Kasumi-1 (cell line): ENCODE results near the gene NRSN1.
A peak's percentile ranks its signal among the peaks of the same experiment; 100 is the strongest.

Experiments used
- DNase-seq, 2 experiments: peaks; one replicate each; lab custom pipeline; 2025; lab: John Stamatoyannopoulos, UW

NRSN1 gene, protein sequence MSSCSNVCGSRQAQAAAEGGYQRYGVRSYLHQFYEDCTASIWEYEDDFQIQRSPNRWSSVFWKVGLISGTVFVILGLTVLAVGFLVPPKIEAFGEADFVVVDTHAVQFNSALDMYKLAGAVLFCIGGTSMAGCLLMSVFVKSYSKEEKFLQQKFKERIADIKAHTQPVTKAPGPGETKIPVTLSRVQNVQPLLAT

DNA sequence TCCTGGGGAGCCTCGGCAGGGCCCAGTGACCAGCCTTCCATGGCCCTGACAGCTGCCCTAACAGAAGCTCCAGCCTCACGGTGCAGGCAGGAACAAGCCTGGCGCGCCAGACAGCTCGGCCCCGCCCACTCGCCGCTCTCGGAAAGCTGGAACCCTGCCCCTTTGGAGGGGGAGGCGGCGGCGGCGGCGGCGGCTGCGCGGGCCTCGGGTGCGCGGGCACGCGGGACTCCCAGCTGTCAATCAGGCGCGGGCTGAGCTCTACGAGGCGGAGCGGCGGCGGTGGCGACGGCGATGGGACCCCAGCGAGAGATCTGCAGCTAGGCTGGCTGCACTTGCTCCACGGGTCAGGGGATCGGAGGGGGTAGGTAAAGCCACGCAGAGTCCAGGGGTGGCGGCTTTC lies at the start of gene NRSN1:
Gene NRSN1 (plus strand): TSS at position 236 of the 400 bp plus-strand sequence. CDS start 8,113 bp downstream, outside the sequence.
- peak in 1 of 2 experiments; percentile 2 for DNase-seq

GRCh38 chr6:24078200-24078599 lies 47.8 kb upstream of the NRSN1 start:
- no peak for DNase-seq

DNA sequence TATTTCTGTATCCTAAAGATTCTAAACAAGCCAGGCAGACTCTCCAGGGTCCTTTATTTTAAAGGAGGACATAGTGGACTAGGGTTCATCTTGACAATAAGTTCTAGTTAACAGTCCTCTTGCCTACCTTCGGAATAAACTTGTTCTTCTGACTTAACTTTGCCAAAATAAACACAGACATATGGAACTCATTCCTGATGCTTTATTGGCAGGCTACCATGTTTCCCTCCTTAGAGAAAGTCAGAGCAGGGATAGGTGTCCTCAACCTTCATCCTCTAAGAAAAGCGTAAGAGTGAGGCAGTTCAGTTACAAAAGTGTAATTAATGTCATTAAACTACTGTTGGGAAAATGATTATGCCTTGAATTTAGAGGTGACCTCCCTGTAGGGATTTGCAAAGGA lies 46.9 kb upstream of the NRSN1 start:
- no peak for DNase-seq

DNA sequence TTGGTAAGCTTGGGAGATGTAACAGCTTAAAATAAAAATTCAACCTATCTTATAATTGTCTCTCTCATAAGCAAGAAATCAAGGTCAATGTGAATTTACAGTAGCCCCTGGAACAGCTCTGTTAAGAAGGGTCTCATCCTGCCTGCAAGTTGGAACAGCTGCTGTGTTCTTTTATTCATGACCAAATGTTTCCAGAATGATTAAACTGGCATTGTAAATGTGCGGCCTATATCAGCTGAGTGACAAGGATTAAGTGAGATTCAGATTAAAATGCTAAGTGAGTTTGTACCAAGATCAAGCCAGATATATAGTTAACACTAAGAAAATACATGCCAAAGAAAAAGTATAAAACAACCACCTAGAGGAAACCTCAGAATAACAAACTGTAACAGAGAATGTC lies 45.3 kb upstream of the NRSN1 start:
- no peak for DNase-seq

DNA sequence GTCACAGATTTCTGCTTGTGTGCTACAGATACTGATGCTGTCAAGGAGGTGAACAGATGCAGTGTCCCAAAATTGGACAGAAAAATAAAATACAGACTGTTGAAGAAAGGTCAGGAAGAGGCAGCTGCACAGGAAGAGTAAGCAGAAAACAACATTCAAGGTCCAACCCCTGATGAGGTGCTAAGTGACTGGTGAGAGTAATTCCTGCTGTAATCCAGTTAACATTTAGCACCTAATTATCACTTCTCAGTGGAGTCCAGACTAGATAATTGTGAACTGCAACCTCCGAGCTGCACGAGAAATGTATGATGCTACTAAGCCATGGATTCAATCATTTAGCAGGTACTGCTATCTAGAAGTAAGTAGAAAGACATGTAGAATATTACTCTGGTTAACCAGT lies 36.3 kb upstream of the NRSN1 start:
- DNase-seq = no peak

DNA sequence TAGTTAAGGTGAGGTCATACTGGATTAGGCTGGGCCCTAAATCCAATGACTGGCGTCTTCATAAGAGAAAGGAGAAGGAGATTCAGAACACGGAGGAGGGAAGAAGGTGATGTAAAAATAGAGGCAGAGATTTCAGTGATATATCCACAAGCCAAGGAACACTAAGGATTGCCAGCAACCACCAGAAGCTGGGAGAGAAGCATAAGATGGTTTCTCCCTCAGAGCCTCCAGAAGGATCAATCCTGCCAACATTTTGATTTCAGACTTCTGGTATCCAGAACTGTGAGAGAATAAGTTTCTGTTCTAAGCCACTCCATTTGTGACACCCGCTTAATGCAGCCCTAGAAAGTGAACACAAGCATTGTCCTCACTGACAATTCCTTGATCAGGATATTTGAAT lies 33.6 kb upstream of the NRSN1 start:
- DNase-seq = no peak

- DNase-seq = no peak
These were observed 32.6 kb upstream of the NRSN1 start for GRCh38 chr6:24093381-24093780.

DNA sequence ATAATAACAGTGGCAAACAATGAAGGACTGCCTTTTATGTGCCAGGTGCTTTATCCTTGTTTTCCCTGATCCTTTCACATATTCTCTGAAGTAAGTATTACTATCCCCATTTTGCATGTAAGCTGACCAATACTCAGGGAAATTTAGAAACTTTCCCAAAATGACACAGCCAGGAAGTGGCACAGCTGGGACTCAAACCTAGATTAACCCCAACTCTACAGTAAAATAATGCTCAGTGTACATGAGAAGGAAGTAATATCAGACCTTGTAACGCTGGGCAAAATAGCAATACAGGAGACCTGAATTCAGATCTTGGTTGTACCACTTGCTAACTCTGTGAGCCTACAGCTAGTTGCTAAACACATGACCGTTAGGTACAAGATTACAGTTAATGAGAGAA lies 26.8 kb upstream of the NRSN1 start:
- no peak for DNase-seq

DNA sequence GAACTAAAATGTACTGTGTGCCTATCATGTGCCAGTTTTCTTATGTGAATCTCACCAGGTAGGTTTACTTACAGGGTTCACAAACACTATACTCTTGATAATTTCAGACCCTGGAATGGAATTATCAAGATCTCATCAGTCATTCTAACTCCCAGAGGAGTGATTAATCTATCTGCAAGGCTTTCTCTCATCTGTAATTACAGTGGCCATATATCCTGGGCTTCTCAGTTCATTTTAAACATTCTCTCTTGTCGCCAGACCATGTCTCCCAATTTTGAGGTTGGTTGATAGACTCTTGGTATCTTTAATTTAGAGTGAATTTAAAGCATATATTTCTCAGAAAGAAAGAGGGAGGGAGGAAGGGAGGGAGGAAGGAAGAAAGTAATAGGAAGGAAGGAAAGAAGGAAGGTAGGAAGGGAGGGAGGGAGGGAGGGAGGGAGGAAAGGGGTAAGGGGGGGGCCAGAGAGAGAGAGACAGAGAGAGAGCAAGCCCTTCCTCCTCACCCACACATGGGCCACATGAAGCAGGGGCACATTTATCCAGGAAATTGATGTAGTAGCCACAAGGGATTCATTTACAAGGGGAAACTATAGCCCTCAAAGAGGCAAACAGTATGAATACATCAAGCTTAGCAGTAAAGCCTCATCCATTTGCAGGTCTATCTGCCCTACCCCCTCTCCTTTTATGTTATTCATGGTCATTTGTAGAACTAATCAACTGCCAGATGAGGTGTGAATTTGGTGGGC lies 25.8 kb upstream of the NRSN1 start:
- DNase-seq = no peak

DNA sequence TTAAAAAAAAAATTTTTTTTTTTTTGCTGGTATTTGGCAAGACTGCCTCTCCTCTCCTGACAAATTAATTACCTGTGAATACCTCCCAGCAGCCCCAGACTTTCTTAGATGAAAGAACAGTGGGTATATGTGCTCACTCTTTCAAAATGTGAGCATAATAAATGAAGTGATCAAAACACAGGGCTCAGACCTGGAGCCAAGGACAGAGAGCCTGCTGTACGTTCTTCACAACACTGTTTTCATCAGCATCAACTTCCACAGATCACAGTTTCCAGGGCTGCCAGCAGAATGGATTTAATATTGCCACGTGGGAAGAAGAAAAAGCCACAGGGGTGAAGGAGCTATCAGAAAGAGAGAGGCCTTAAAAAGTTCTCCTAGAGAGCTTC lies 25.3 kb upstream of the NRSN1 start:
- DNase-seq = no peak

DNA sequence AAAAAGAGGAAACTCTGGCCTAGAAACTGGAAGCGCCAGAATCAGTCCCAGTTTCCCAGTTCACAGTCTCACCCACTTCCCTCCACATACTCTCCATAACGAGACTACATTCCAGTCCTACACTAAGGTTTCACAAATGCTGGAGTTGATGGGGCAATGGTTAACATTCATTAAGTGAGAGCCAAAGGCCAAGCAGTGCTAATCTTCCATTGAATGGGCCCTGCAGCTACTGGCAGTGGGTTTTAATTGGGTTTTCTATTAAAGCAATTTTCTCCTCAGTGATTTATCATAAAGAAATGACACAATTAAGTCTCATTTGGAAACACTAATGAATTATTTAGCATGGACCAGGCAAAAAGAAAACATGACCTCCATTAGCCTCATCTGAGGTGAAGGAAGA lies 20.8 kb upstream of the NRSN1 start:
- no peak for DNase-seq

DNA sequence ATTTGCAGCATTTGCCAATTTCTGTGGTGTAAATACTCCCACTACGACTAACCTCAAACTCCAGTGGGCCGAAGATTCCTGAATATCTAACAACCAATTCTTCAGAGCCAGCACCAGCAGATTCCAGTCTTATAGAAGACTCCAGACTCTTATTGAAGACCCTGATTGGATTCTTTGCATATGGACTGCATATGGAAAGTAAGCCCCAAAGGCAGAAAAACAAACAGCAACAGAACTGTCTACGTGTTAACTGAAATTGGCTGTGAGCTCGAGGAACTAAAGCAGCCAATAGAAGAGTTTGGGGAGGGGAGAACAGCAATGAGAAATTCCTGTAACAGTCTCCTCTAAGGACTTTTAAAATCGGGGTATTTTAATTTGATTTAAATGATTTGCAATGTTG lies 19.7 kb upstream of the NRSN1 start:
- no peak for DNase-seq

GRCh38 chr6:24107294-24107693 lies 18.7 kb upstream of the NRSN1 start:
- DNase-seq = no peak

GRCh38 chr6:24108056-24108455 lies 18.0 kb upstream of the NRSN1 start:
- no peak for DNase-seq

DNA sequence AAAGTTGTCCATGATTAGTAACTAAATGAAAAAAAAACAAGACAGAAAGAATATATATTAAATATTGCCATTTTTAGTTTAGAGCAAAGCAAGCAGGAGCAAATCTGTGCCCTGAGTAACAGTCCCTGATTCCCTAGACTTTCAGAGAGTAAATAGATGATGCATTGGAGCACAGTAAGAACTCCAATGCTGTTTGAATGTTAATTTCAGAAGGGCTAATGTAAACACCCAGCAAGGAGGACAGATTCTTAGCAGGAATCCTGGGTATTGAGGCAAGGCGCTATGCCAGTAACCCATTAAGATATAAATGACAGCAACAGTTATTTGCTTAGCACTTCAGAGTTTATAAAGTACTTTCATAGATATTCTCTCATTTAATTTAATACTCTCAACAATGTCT lies 15.6 kb upstream of the NRSN1 start:
- DNase-seq = no peak

GRCh38 chr6:24113891-24114290 lies 12.1 kb upstream of the NRSN1 start:
- DNase-seq = no peak

DNA sequence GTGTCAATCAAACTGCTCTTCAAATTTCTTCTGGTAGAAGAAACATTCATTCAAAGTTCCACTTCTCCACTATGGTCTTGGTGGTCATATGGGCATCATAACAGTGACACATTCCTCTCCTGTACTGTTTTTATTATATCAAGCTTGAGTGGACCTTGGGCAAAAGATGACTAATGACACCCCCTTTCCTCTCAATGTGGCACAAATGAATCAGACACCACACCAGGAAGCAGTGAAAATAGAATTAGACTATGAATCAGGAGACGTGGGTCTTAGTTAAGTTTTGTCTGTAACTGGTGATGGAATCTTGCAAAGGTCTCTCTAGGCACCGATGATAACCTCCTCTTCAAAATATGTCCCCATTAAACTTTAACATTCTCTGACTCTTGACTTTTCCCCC lies 9.0 kb upstream of the NRSN1 start:
- no peak for DNase-seq

- DNase-seq = no peak
These were observed 3.9 kb upstream of the NRSN1 start for GRCh38 chr6:24122139-24122538.

DNA sequence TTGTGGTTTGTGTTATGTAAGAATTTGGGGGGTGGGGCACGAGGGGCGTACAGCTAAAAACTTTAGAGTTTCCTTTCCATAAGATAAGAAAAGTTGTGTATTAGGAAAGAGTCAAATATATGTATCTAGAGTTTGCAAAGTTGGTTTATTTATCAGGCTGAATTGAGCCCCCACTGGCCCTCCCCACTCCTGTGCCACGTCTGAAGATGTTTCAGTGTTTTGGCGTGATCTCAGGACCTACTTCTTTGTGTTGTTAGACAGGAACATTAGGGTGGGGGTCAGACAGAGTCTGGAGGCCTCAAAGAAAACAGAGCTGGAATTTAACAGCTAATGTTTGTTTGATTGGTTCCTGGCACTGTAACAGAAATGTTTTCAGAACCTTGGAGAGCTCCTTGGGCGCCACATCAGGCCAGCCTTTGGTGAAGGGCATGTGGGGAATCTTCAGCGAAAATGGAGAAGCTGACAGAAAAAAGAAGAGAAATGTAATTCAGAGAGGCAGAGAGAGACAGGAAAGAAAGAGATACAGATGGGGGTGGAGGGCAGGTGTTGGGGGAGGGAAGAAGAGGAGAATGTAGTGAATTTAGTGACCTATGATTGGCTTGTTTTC lies 674 bp downstream of the NRSN1 start:
- peak; percentile 82 to 85 for DNase-seq

DNA sequence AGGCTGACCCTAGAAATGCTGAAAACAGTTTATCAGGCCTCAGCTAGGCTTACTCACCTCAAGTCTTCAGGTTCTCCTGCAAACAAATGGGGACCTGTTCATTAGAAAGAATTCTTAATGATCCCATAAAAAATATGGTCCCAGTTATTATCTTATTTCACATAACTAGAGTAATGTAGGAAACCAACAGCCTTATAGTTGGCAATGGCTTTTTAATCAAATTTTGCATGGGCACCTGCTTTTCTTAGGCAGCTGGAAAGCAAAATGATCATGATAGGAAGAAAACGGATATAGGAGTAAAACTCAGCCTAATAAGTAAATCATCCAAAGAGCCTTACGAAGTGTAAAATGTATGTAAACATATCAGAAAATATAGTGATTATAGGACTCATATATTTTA lies 1.3 kb downstream of the NRSN1 start:
- no peak for DNase-seq

DNA sequence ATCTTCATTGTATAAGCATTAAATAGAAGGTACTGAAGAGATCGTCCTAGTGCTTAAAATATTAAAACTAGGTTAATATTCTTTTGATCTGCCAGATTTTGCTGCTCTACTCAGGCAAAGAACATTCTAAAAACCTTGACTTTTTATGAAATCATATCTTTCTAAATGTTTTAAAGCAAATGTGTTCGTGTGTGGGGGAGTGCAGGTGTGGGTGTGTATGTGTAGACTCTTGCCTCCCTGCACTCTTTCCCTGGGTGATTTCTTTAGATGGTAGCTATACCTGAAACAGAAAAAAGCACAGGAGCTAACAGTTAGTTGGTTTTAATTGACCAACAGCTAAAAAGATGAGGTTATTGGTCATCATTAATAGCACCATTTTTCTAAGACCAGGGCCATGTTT lies 5.7 kb downstream of the NRSN1 start:
- no peak for DNase-seq

DNA sequence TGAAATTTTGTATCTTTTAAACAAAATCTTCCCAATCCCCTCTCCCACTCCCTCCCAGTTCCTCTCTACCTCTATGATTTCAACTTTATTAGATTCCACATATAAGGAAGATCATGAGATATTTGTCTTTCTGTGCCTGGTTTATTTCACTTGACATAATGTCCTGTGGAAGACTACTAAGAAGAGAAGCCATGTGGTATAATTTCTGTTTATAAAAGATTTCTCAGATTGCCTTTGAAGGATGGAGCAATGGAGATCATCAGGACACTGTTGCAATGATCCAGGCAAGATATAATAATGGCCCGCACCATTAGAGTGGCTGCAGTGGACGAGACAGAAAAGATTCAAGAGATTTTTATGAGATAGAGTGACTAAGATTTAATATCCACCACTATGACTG lies 13.1 kb downstream of the NRSN1 start:
- DNase-seq = no peak

DNA sequence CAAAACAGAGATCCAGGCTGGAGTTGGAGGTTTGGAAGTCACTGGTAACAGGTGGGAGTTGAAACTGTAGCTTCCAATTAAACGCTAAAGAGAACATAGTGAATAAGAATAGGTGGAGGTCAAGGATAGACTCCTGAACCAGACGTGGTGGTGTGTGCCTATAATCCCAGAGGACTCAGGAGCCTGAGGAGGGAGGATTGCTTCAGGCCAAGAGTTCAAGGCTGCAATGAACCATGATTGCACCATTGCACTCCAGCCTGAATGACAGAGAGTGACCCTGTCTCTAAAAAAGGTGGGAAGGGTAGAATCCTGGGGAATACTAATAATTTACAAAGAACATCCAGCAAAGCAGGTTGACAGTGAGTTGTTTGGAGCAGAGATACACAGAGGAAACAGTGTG lies 13.6 kb downstream of the NRSN1 start:
- no peak for DNase-seq

GRCh38 chr6:24140591-24140990 lies 14.6 kb downstream of the NRSN1 start:
- DNase-seq = no peak
